ENCODE measurements around the gene KAT14. TPM values are rescaled to one million over a fixed set of nuclear protein-coding genes. Genes with fewer than 3 reads are reported as not detected.

KAT14 gene
- total RNA-seq, 1 donor from 2014 or later: 11.5 TPM

DNA sequence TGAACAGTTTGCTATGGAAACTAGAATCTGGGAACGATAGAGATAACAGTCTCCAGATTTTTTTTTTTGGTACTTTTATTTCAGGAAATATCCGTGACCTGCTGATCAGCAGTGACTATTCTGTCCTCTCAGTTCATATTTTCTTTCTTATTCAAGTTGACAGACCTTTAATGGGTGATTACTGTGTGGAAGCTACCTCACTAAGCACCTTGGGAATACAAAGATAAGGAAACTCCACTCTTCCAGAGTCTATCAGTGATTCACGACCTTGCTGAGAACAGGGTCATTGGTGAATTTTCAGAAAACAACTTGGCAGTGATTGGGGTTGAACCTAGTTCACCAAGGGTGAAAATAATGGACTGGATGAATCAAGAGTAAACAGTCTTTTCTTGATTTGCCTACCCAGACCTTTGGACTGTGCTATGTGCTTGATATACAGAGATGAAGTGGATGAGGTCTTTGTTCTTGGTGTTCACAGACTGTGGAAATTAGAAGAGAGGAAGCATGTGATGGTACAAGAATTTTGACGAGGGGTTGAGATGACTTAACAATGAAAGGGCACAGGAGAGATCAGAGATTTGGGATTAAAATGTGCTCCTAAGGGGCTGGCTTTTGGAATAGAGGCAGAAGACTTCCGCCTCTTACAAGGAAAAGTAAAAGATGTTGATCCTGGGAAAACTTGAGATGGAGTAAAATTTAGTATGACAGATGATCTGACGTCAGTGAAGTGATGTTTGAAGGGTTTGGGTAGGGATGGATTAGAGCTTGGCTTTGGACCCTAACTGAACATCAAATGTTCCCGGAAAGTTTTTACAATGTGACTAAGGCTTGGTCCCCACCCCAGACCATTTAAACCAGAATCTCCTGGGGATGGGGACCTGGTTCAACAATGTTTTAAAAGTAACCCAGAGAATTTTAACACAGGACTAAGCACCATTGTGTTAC, 1.2 kb downstream of the KAT14 start:
- H3K27ac ChIP-seq: peak overlapping the region; percentile 85
- no peaks in the 10 kb centered on the region for H3K36me3 ChIP-seq
- TF ChIP-seq, protein P1, sequence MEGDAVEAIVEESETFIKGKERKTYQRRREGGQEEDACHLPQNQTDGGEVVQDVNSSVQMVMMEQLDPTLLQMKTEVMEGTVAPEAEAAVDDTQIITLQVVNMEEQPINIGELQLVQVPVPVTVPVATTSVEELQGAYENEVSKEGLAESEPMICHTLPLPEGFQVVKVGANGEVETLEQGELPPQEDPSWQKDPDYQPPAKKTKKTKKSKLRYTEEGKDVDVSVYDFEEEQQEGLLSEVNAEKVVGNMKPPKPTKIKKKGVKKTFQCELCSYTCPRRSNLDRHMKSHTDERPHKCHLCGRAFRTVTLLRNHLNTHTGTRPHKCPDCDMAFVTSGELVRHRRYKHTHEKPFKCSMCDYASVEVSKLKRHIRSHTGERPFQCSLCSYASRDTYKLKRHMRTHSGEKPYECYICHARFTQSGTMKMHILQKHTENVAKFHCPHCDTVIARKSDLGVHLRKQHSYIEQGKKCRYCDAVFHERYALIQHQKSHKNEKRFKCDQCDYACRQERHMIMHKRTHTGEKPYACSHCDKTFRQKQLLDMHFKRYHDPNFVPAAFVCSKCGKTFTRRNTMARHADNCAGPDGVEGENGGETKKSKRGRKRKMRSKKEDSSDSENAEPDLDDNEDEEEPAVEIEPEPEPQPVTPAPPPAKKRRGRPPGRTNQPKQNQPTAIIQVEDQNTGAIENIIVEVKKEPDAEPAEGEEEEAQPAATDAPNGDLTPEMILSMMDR (IDR thresholded peaks at IDR 0.05): no peak
- TF ChIP-seq POLR2A (IDR thresholded peaks at IDR 0.05): no peak
- TF ChIP-seq POLR2AphosphoS5 (IDR thresholded peaks at IDR 0.05; ENCODE audit: insufficient read depth in 1 of 2, low read depth in 1 of 2): no peak
- H3K27me3 ChIP-seq: no peaks in the 10 kb centered on the region
- no peak for DNase-seq (ENCODE audit: extremely low spot score in 2 of 2)
- intact Hi-C loops (cut with DNase I): no loop called here
- peak overlapping the region; percentile 82 to 88 for H3K4me3 ChIP-seq
- no peaks in the 10 kb centered on the region for H3K9me3 ChIP-seq
- H3K4me1 ChIP-seq: peaks cover 33% of the 10 kb centered on the region

DNA sequence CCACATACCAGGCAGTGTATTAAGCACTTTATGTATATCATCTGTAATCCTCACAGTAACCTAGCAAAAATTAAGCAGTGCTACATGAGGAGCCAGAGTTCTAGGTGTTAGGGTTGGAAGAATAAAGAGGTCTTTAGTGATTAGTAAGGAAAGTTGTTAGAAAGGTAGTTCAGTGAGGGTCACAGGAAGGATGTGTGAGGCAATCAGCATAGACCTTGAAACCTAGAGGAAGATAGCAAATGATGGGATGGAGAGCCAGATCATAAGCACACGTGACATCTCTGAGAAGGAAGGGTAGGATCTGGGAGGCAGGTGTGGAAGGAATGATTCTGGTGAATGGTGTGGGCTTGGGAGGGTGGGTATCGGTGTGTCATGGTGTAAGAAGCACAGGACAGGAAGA, 2.2 kb downstream of the KAT14 start:
- DNase-seq (ENCODE audit: extremely low spot score in 2 of 2): no peak
- intact Hi-C loops (cut with DNase I): no loop called here
- H3K4me1 ChIP-seq: peaks cover 33% of the 10 kb centered on the region

DNA sequence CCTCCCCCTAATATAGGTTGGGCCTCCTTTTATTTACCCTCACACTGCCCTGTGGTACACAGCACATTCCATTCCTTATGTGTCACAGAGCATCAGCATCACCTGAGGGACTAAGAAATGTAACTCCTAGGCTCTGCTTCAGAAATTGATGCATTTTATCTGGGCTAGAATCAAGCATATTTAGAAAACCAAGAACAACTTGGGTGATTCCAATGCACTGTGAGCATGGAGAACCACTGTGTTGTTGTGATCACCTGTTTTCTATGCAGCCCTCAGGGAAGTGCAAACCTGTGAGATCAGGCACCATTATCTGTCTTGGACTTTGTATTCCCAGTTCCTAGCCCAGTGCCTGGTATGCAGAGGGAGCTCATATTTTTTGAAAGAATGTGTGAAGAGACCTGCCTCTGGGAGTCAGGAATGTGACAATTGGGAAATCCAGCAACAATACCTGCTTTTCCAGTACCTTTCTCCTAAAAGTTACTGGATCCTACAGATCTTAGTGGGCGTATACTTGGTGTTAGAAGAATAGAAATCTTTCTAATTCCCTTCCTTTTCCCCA, 7.0 kb downstream of the KAT14 start:
- no peaks in the 10 kb centered on the region for H3K27me3 ChIP-seq
- no peaks in the 10 kb centered on the region for H3K9me3 ChIP-seq
- H3K36me3 ChIP-seq: no peaks in the 10 kb centered on the region
- H3K27ac ChIP-seq: no peak overlapping the region
- no peak for DNase-seq (ENCODE audit: extremely low spot score in 2 of 2)
- no peak for TF ChIP-seq POLR2A (IDR thresholded peaks at IDR 0.05)
- no peak for TF ChIP-seq POLR2AphosphoS5 (IDR thresholded peaks at IDR 0.05; ENCODE audit: insufficient read depth in 1 of 2, low read depth in 1 of 2)
- peaks cover 18% of the 10 kb centered on the region for H3K4me1 ChIP-seq
- no peak overlapping the region for H3K4me3 ChIP-seq
- intact Hi-C loops (cut with DNase I): no loop called here

More for the DNA sequence above, 2.2 kb downstream of the KAT14 start:
- Histone ChIP-seq H3K4me3 (no peak overlapping the region), H3K36me3 (no peaks in the 10 kb centered on the region), H3K9me3 (no peaks in the 10 kb centered on the region), H3K27ac (no peak overlapping the region), H3K27me3 (no peaks in the 10 kb centered on the region)
- TF ChIP-seq, protein P1 (IDR thresholded peaks at IDR 0.05): no peak
- TF ChIP-seq POLR2A (IDR thresholded peaks at IDR 0.05) (no peak), POLR2AphosphoS5 (IDR thresholded peaks at IDR 0.05; ENCODE audit: insufficient read depth in 1 of 2, low read depth in 1 of 2) (no peak)

DNA sequence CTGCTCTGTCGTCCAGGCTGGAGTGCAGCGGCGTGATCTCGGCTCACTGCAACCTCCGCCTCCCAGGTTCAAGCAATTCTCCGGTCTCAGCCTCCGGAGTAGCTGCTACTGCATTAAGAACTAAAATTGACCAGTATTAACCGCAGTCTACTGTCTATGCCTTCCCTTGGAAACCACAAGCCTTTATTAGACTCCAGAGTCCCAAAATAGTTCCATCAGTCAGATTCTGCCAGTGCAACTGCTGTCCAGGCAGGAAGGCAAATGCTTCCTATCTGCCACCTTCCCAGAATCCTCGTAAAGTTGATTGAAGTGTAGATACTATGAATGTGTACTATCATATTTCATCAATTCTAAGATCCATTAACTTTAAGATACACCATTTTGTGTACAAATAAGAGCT, 16.7 kb downstream of the KAT14 start:
- TF ChIP-seq POLR2A (IDR thresholded peaks at IDR 0.05): no peak
- no peak for TF ChIP-seq POLR2AphosphoS5 (IDR thresholded peaks at IDR 0.05; ENCODE audit: insufficient read depth in 1 of 2, low read depth in 1 of 2)
- TF ChIP-seq, protein P1 (IDR thresholded peaks at IDR 0.05): no peak
- Histone ChIP-seq H3K27ac (no peak overlapping the region), H3K9me3 (no peaks in the 10 kb centered on the region), H3K4me3 (no peak overlapping the region), H3K36me3 (peaks cover 0 to 44% of the 10 kb centered on the region in 2 donors), H3K27me3 (no peaks in the 10 kb centered on the region), H3K4me1 (no peaks in the 10 kb centered on the region)
- DNase-seq (ENCODE audit: extremely low spot score in 2 of 2): no peak
- intact Hi-C loops (cut with DNase I): no loop called here

DNA sequence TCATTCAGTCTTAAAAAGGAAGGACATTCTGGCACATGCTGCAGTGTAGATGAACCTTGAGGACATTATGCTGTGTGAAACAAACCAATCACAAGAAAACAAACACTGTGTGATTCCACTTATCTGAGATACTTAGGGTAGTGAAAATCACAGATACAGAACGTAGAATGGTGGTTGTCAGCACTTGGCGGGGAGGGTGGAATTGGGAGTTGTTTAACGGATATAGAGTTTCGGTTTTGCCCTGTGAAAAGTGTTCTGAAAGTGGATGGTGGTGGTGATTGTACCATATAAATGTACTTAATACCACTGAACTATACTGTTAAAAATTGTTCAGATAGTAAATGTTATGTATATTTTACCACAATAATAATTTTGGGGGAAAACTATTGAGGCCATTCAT, 18.4 kb downstream of the KAT14 start:
- Histone ChIP-seq H3K36me3 (peaks cover 0 to 39% of the 10 kb centered on the region in 2 donors), H3K4me3 (no peak overlapping the region), H3K9me3 (no peaks in the 10 kb centered on the region), H3K27ac (no peak overlapping the region), H3K27me3 (no peaks in the 10 kb centered on the region), H3K4me1 (no peaks in the 10 kb centered on the region)
- TF ChIP-seq POLR2AphosphoS5 (IDR thresholded peaks at IDR 0.05; ENCODE audit: insufficient read depth in 1 of 2, low read depth in 1 of 2) (no peak), POLR2A (IDR thresholded peaks at IDR 0.05) (no peak)
- TF ChIP-seq, protein P1 (IDR thresholded peaks at IDR 0.05): no peak
- intact Hi-C loops (cut with DNase I): no loop called here
- no peak for DNase-seq (ENCODE audit: extremely low spot score in 2 of 2)

Measured in vagina (tissue), 2 donors.